HEK293 (cell line): ENCODE data around the gene ASTN2.

Source experiments
- CTCF ChIA-PET: fragments of 350-600 bp; formaldehyde crosslinking; extraction: SDS; loops from one replicate; lab custom pipeline; 2021; ENCODE audit warnings: antibody characterized with exemption; lab: Yijun Ruan, JAX
- POLR2A ChIA-PET: fragments of 300-600 bp; formaldehyde crosslinking; extraction: SDS; loops from one replicate; lab custom pipeline; 2020; ENCODE audit warnings: antibody characterized with exemption, inconsistent platforms; lab: Yijun Ruan, JAX
- H3K27ac ChIP-seq: fragments of 200-500 bp; sonication (Bioruptor generic); 2 replicates; pipeline ENCODE4 v1.5.1; 2014; ENCODE audit warnings: low read depth, low read length, control low read depth, inconsistent platforms; ENCODE audit errors: extremely low read depth
- H3K36me3 ChIP-seq, 2 experiments: fragments of 200-500 bp in 1 of 2; sonication (Bioruptor generic) in 1 of 2; 1 replicate in 1 of 2; 2 replicates in 1 of 2; pipeline ENCODE4 v1.5.1; 2014 to 2017; ENCODE audit warnings: inconsistent platforms in 2 of 2, low read length in 2 of 2; ENCODE audit not compliant: control insufficient read depth in 2 of 2, insufficient read depth in 1 of 2
- H3K4me1 ChIP-seq: fragments of 200-500 bp; sonication (Bioruptor generic); 2 replicates; pipeline ENCODE4 v1.5.1; 2014; ENCODE audit warnings: mild to moderate bottlenecking, low read length, inconsistent platforms; ENCODE audit not compliant: control insufficient read depth, insufficient read depth
- H3K4me3 ChIP-seq: 2 replicates; pipeline ENCODE4 v1.5.1; 2011; ENCODE audit warnings: low read depth, mild to moderate bottlenecking, control low read depth, low read length, moderate library complexity
- H3K9me3 ChIP-seq: fragments of 200-500 bp; sonication (Bioruptor generic); 2 replicates; pipeline ENCODE4 v1.5.1; 2014; ENCODE audit warnings: low read depth, low read length, inconsistent platforms; ENCODE audit not compliant: control insufficient read depth, insufficient read depth
- CTCF ChIP-seq: fragments of 450-650 bp; formaldehyde crosslinking; IDR thresholded peaks from 2 replicates; pipeline ENCODE4 v1.5.1; 2016; ENCODE audit warnings: missing biosample characterization, missing genetic modification characterization
- GLI2 ChIP-seq: fragments of 450-650 bp; formaldehyde crosslinking; IDR thresholded peaks from 2 replicates; pipeline ENCODE4; 2017; ENCODE audit warnings: missing biosample characterization, missing genetic modification characterization, low read depth, borderline replicate concordance
- GLIS1 ChIP-seq: fragments of 450-650 bp; formaldehyde crosslinking; IDR thresholded peaks from 2 replicates; pipeline ENCODE4 v1.5.1; 2016; ENCODE audit warnings: missing biosample characterization, missing genetic modification characterization
- HOXD13 ChIP-seq: sonication (generic); formaldehyde crosslinking; IDR thresholded peaks from 2 replicates; pipeline ENCODE4 v1.8.0; 2022; ENCODE audit warnings: missing genetic modification reagents, borderline replicate concordance
- INSM2 ChIP-seq: fragments of 450-650 bp; formaldehyde crosslinking; IDR thresholded peaks from 2 replicates; pipeline ENCODE4 v1.5.1; 2016; ENCODE audit warnings: missing biosample characterization, missing genetic modification characterization
- KLF10 ChIP-seq: fragments of 450-650 bp; IDR thresholded peaks from 2 replicates; pipeline ENCODE4 v1.5.1; 2018; ENCODE audit warnings: missing biosample characterization, mild to moderate bottlenecking, missing genetic modification characterization
- SCRT1 ChIP-seq: fragments of 450-650 bp; formaldehyde crosslinking; IDR thresholded peaks from 2 replicates; pipeline ENCODE4 v1.5.1; 2016; ENCODE audit warnings: missing biosample characterization, missing genetic modification characterization, borderline replicate concordance
- ZBTB8A ChIP-seq: fragments of 450-650 bp; formaldehyde crosslinking; IDR thresholded peaks from 2 replicates; pipeline ENCODE4 v1.5.1; 2016; ENCODE audit warnings: missing biosample characterization, missing genetic modification characterization
- ZNF10 ChIP-seq: fragments of 450-650 bp; formaldehyde crosslinking; IDR thresholded peaks from 2 replicates; pipeline ENCODE4 v1.5.1; 2017; ENCODE audit warnings: missing biosample characterization, missing genetic modification characterization
- ZNF132 ChIP-seq: fragments of 450-650 bp; formaldehyde crosslinking; IDR thresholded peaks from 2 replicates; pipeline ENCODE4 v1.5.1; 2017; ENCODE audit warnings: missing biosample characterization, missing genetic modification characterization, borderline replicate concordance
- ZNF175 ChIP-seq: fragments of 450-650 bp; formaldehyde crosslinking; IDR thresholded peaks from 2 replicates; pipeline ENCODE4 v1.5.1; 2016; ENCODE audit warnings: missing biosample characterization, missing genetic modification characterization
- ZNF366 ChIP-seq: fragments of 450-650 bp; formaldehyde crosslinking; conservative IDR thresholded peaks from 2 replicates; pipeline ENCODE4 v1.5.1; 2016; ENCODE audit warnings: missing biosample characterization, missing genetic modification characterization
- ZNF398 ChIP-seq: fragments of 450-650 bp; formaldehyde crosslinking; IDR thresholded peaks from 2 replicates; pipeline ENCODE4 v1.5.1; 2017; ENCODE audit warnings: missing biosample characterization, missing genetic modification characterization
- ZNF530 ChIP-seq: fragments of 450-650 bp; formaldehyde crosslinking; IDR thresholded peaks from 2 replicates; pipeline ENCODE4 v1.5.1; 2016; ENCODE audit warnings: low read depth, missing biosample characterization, missing genetic modification characterization
- ZNF580 ChIP-seq: fragments of 450-650 bp; formaldehyde crosslinking; IDR thresholded peaks from 2 replicates; pipeline ENCODE4 v1.5.1; 2016; ENCODE audit warnings: missing biosample characterization, missing genetic modification characterization
- ZNF585B ChIP-seq: fragments of 450-650 bp; formaldehyde crosslinking; IDR thresholded peaks from 2 replicates; pipeline ENCODE4 v1.5.1; 2016; ENCODE audit warnings: missing biosample characterization, missing genetic modification characterization
- ZNF626 ChIP-seq: fragments of 450-650 bp; sonication (Bioruptor Pico); formaldehyde crosslinking; IDR thresholded peaks from 2 replicates; pipeline ENCODE4 v1.5.1; 2018; ENCODE audit warnings: missing biosample characterization, missing genetic modification characterization, inconsistent platforms
- ZNF654 ChIP-seq: fragments of 450-650 bp; formaldehyde crosslinking; IDR thresholded peaks from 2 replicates; pipeline ENCODE4 v1.5.1; 2016; ENCODE audit warnings: low read depth, missing biosample characterization, missing genetic modification characterization
- ZNF837 ChIP-seq: fragments of 450-650 bp; formaldehyde crosslinking; IDR thresholded peaks from 2 replicates; pipeline ENCODE4 v1.5.1; 2016; ENCODE audit warnings: missing biosample characterization, missing genetic modification characterization
- TF ChIP-seq, protein P1 (sequence below): fragments of 450-650 bp; formaldehyde crosslinking; IDR thresholded peaks from 2 replicates; pipeline ENCODE4 v1.5.1; 2016; ENCODE audit warnings: missing biosample characterization, missing genetic modification characterization

Gene ASTN2

GRCh38 chr9:117021906-117022305, 393.0 kb downstream of the ASTN2 start (continued):
- TF ChIP-seq ZNF10 (tag by site-specific recombination): no peak
- no peak for TF ChIP-seq CTCF (tag by site-specific recombination)
- TF ChIP-seq, protein P1, sequence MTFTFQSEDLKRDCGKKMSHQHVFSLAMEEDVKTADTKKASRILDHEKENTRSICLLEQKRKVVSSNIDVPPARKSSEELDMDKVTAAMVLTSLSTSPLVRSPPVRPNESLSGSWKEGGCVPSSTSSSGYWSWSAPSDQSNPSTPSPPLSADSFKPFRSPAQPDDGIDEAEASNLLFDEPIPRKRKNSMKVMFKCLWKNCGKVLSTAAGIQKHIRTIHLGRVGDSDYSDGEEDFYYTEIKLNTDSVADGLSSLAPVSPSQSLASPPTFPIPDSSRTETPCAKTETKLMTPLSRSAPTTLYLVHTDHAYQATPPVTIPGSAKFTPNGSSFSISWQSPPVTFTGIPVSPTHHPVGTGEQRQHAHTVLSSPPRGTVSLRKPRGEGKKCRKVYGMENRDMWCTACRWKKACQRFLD (tag by site-specific recombination): no peak
- no peak for TF ChIP-seq ZBTB8A (tag by site-specific recombination)
- TF ChIP-seq SCRT1: no peak
- TF ChIP-seq ZNF175 (tag by site-specific recombination): no peak
- TF ChIP-seq GLIS1: no peak
- no peak for TF ChIP-seq ZNF654 (tag by site-specific recombination)
- TF ChIP-seq ZNF626 (tag by site-specific recombination): no peak

DNA sequence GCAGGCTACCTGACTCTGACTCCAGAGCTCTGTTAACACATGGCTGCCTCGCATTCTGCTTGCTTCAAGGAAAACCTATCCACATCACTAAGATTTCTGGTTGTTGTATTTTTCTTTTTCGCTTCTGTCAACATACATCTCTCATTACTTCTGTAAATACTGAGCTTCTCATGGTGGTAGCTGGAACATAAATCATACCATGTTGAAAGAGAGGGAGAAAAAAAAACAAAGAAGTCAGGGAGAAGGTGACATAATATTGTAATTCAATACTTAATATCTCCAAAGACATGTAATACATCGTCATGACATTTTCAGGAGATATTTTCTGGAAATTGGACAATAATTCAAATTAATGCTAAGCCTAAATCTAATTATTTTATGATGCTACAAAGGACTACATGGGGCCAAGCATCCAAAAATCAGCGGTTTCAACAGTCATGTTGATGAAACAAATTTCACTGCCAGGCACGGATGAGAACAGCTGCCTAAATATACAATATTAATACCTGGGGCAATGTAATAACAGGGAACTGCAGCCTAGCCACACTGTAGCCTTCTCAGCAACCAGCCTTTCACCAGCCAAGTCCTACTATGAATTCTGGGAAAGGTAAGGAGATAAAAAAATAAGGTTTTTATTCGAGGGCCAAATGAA, 395.8 kb downstream of the ASTN2 start:
- Histone ChIP-seq H3K9me3 (no peaks in the 10 kb centered on the region), H3K36me3 (no peaks in the 10 kb centered on the region), H3K27ac (no peak overlapping the region), H3K4me3 (no peak overlapping the region)
- CTCF ChIA-PET: interaction anchor here (1.1 kb wide), 1 partner anchor 17 kb away, joined by 4 read pairs; no protein-coding TSS in a partner anchor
- POLR2A ChIA-PET: no interaction called here
- no peak for TF ChIP-seq GLI2 (tag by site-specific recombination)
- no peak for TF ChIP-seq HOXD13 (CRISPR knock-in tag)
- no peak for TF ChIP-seq CTCF (tag by site-specific recombination)
- TF ChIP-seq INSM2: no peak
- TF ChIP-seq ZNF585B: no peak
- no peak for TF ChIP-seq ZNF837
- TF ChIP-seq ZNF398 (tag by site-specific recombination): no peak
- TF ChIP-seq ZNF580 (tag by site-specific recombination): no peak
- no peak for TF ChIP-seq ZNF132 (tag by site-specific recombination)
- no peak for TF ChIP-seq ZNF530
- no peak for TF ChIP-seq KLF10 (tag by site-specific recombination)
- TF ChIP-seq ZNF366 (tag by site-specific recombination): no peak
- TF ChIP-seq, all 188 proteins: peak for 0
- H3K4me1 ChIP-seq: no peaks in the 10 kb centered on the region
